Endothelial cell of umbilical vein (primary cell): ENCODE results near the gene TECTA. TPM values are rescaled to one million over a fixed set of nuclear protein-coding genes. Genes with fewer than 3 reads are reported as not detected.

Experiments used
- BruUV-seq: library from RNA; stranded (reverse); fragments of 400-500 nt; replicated peaks from 2 replicates; lab custom pipeline; 2021; lab: Mats Ljungman, UMichigan
- CTCF ChIA-PET: fragments of 300-600, 350-600 bp; sonication (Branson Sonifier 250); formaldehyde crosslinking; loops from one replicate; lab custom pipeline; 2021; ENCODE audit warnings: antibody characterized with exemption, inconsistent platforms; lab: Charles Lee
- POLR2A ChIA-PET: fragments of 300-600, 350-600 bp; sonication (Branson Sonifier 250); formaldehyde crosslinking; loops from one replicate; lab custom pipeline; 2021; ENCODE audit warnings: antibody characterized with exemption, inconsistent platforms; lab: Charles Lee
- DNase-seq: peaks from one replicate; pipeline ENCODE4 v3.0.0-alpha.2; 2011; ENCODE audit warnings: low read depth, low spot score
- FAIRE-seq: peaks from 2 replicates; lab custom pipeline; 2011; peaks lifted over from hg19 to GRCh38; lab: Jason Lieb, UNC
- H2AFZ ChIP-seq: 2 replicates; pipeline ENCODE4 v1.6.0; 2012; ENCODE audit warnings: low read depth, low read length, control low read depth, inconsistent platforms
- H3K27ac ChIP-seq: 2 replicates; pipeline ENCODE4 v1.5.1; 2011; ENCODE audit warnings: low read depth, mild to moderate bottlenecking, control low read depth, low read length, moderate library complexity; ENCODE audit not compliant: insufficient read depth
- H3K27me3 ChIP-seq, 2 experiments: 2 replicates each; pipeline versions ENCODE4 v1.6.0 to v1.6.1; 2011; ENCODE audit warnings: low read length in 2 of 2, mixed read lengths in 1 of 2; ENCODE audit not compliant: control insufficient read depth in 2 of 2, insufficient read depth in 2 of 2
- H3K36me3 ChIP-seq, 2 experiments: 2 replicates in 1 of 2; 3 replicates in 1 of 2; pipeline ENCODE4 v1.5.1; 2011; ENCODE audit warnings: low read length in 2 of 2, mild to moderate bottlenecking in 1 of 2, moderate library complexity in 1 of 2; ENCODE audit not compliant: control insufficient read depth in 2 of 2, insufficient read depth in 2 of 2; ENCODE audit errors: extremely low read depth in 1 of 2
- H3K4me1 ChIP-seq: 3 replicates; pipeline ENCODE4 v1.5.1; 2011; ENCODE audit warnings: mild to moderate bottlenecking, low read length; ENCODE audit not compliant: control insufficient read depth, insufficient read depth; ENCODE audit errors: extremely low read depth
- H3K4me2 ChIP-seq: 2 replicates; pipeline ENCODE4 v1.6.1; 2011; ENCODE audit warnings: low read length, control low read depth, mixed read lengths; ENCODE audit not compliant: insufficient read depth
- H3K4me3 ChIP-seq, 3 experiments: fragments of 200-600 bp in 1 of 3; sonication (generic), shearing (Covaris generic) in 1 of 3; replicated peaks in 1 of 3; 2 replicates each; pipeline ENCODE4 v1.5.1; 2011 to 2016; ENCODE audit warnings: control low read depth in 3 of 3, low read length in 3 of 3, mild to moderate bottlenecking in 2 of 3, inconsistent platforms in 1 of 3, low read depth in 1 of 3, moderate library complexity in 1 of 3; ENCODE audit not compliant: insufficient read depth in 1 of 3
- H3K79me2 ChIP-seq: 2 replicates; pipeline ENCODE4 v1.6.0; 2012; ENCODE audit warnings: low read length, inconsistent platforms; ENCODE audit not compliant: control insufficient read depth, insufficient read depth
- H3K9ac ChIP-seq: replicated peaks from 2 replicates; pipeline ENCODE3; 2011; ENCODE audit warnings: low read length, control low read depth; ENCODE audit not compliant: insufficient read depth; ENCODE audit errors: extremely low read depth
- H3K9me1 ChIP-seq: replicated peaks from 3 replicates; pipeline ENCODE4 v1.6.0; 2011; ENCODE audit warnings: mild to moderate bottlenecking, low read length; ENCODE audit not compliant: control insufficient read depth, insufficient read depth; ENCODE audit errors: extremely low read depth
- H3K9me3 ChIP-seq: replicated peaks from 2 replicates; pipeline ENCODE4 v1.5.1; 2012; ENCODE audit warnings: low read length, inconsistent platforms; ENCODE audit not compliant: control insufficient read depth, insufficient read depth
- H4K20me1 ChIP-seq: replicated peaks from 2 replicates; pipeline ENCODE3; 2011; ENCODE audit warnings: mild to moderate bottlenecking, low read length; ENCODE audit not compliant: control insufficient read depth, insufficient read depth; ENCODE audit errors: extremely low read depth
- EZH2 ChIP-seq: IDR thresholded peaks from 2 replicates; pipeline ENCODE4 v1.6.1; 2012; ENCODE audit warnings: borderline replicate concordance, low read depth, mild to moderate bottlenecking, moderate library complexity, low read length, inconsistent platforms; ENCODE audit not compliant: severe bottlenecking
- FOS ChIP-seq: IDR thresholded peaks from 2 replicates; pipeline ENCODE4 v1.6.1; 2011; ENCODE audit warnings: mild to moderate bottlenecking, low read length, moderate library complexity, borderline replicate concordance; ENCODE audit not compliant: insufficient read depth
- GATA2 ChIP-seq: IDR thresholded peaks from 2 replicates; pipeline ENCODE4 v1.7.0; 2011; ENCODE audit warnings: low read depth, mild to moderate bottlenecking, moderate library complexity, mixed read lengths, low read length; ENCODE audit not compliant: insufficient read length, insufficient read depth
- MYC ChIP-seq: IDR thresholded peaks from one replicate; pipeline ENCODE4 v1.6.1; 2011; ENCODE audit warnings: mild to moderate bottlenecking, low read depth, low read length
- POLR2A ChIP-seq: IDR thresholded peaks from 2 replicates; pipeline ENCODE4 v1.6.1; 2012; ENCODE audit warnings: low read depth, mild to moderate bottlenecking, control low read depth, low read length
- POLR2AphosphoS5 ChIP-seq: IDR thresholded peaks from 2 replicates; pipeline ENCODE4 v1.6.1; 2012; ENCODE audit warnings: low read depth, mild to moderate bottlenecking, control low read depth, low read length, moderate library complexity; ENCODE audit not compliant: insufficient read depth
- dilution Hi-C: fragments of 300-500 bp; cut with MboI; formaldehyde crosslinking; loops from one replicate; pipeline ENCODE4 v1.15.0; 2019; ENCODE audit warnings: low sequenced_read_pairs; ENCODE audit not compliant: extremely low pct_ligation_motif_present
- intact Hi-C: fragments of 100-400 bp; cut with micrococcal nuclease; formaldehyde crosslinking; loops from one replicate; pipeline ENCODE4 v1.10.0; 2022
- polyA plus RNA-seq, 4 experiments: library from polyadenylated mRNA; depleted of rRNA in 3 of 4; stranded (reverse) in 3 of 4; unstranded in 1 of 4; fragments of >200 nt; gene quantifications; 2 replicates each; pipeline versions ENCODE4 v1.2.1 to v1.2.3, GENCODE V29; 2011 to 2012; ENCODE audit warnings: missing spikeins in 1 of 4
- total RNA-seq: library from RNA; stranded (reverse); gene quantifications from 2 replicates; pipeline ENCODE4 v1.2.3, GENCODE V29; 2021
- TF ChIP-seq, protein P1 (sequence below): IDR thresholded peaks from 2 replicates; pipeline ENCODE4 v1.6.1; 2011; ENCODE audit not compliant: insufficient read depth, insufficient read length
- TF ChIP-seq, protein P2 (sequence below), 2 donors: IDR thresholded peaks; 1 replicate in 1 of 2; 2 replicates in 1 of 2; pipeline ENCODE4 v1.5.1; 2011; ENCODE audit warnings: low read length in 2 of 2, mild to moderate bottlenecking in 2 of 2, moderate library complexity in 2 of 2, control low read depth in 1 of 2, inconsistent platforms in 1 of 2, low read depth in 1 of 2; ENCODE audit not compliant: insufficient read depth in 1 of 2; ENCODE audit errors: extremely low read depth in 1 of 2

Gene TECTA
- total and polyA plus RNA-seq, 2 donors (not counting 3 experiments of a cell fraction or from before 2014, with no cell fraction given), result 0.44 to 0.69 TPM

GRCh38 chr11:121213362-121213893, 112.4 kb downstream of the TECTA start:
- BruUV-seq, result no TSS peak
- dilution Hi-C loops, result no loop called here
- TF ChIP-seq MYC, result no peak
- no peak for TF ChIP-seq POLR2A
- TF ChIP-seq, protein P1, sequence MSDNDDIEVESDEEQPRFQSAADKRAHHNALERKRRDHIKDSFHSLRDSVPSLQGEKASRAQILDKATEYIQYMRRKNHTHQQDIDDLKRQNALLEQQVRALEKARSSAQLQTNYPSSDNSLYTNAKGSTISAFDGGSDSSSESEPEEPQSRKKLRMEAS, result no peak
- TF ChIP-seq GATA2, result no peak
- TF ChIP-seq FOS, result no peak
- no peak for TF ChIP-seq EZH2
- TF ChIP-seq POLR2AphosphoS5, result no peak
- DNase-seq, result no peak
- POLR2A ChIA-PET, result no interaction called here
- no peak overlapping the region for H3K4me2 ChIP-seq
- no peaks in the 10 kb centered on the region for H4K20me1 ChIP-seq
- H2AFZ ChIP-seq, result no peak overlapping the region
- no peaks in the 10 kb centered on the region for H3K27me3 ChIP-seq
- CTCF ChIA-PET, result no interaction called here
- H3K79me2 ChIP-seq, result no peaks in the 10 kb centered on the region
- H3K4me3 ChIP-seq, result no peak overlapping the region
- no peaks in the 10 kb centered on the region for H3K9me3 ChIP-seq
- intact Hi-C loops, result no loop called here
- FAIRE-seq, result no peak
- no peaks in the 10 kb centered on the region for H3K4me1 ChIP-seq
- H3K9ac ChIP-seq, result no peak overlapping the region
- no peaks in the 10 kb centered on the region for H3K36me3 ChIP-seq
- H3K27ac ChIP-seq, result no peak overlapping the region
- no peaks in the 10 kb centered on the region for H3K9me1 ChIP-seq

DNA sequence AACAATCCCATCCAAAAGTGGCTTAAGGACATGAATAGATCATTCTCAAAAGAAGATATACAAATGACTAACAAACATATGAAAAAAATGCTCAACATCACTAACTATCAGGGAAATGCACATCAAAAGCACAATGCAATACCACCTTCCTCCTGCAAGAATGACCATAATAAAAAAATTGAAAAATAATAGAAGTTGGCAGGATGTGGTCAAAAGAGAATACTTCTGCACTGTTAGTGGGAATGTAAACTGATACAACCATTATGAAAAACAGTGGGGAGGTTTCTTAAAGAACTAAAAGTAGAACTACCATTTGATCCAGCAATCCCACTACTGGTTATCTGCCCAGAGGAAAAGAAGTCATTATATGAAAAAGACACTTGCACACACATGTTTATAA, 113.8 kb downstream of the TECTA start:
- POLR2A ChIA-PET, result no interaction called here
- Histone ChIP-seq H2AFZ (no peak overlapping the region), H4K20me1 (no peaks in the 10 kb centered on the region), H3K4me2 (no peak overlapping the region), H3K36me3 (no peaks in the 10 kb centered on the region), H3K79me2 (no peaks in the 10 kb centered on the region), H3K4me1 (no peaks in the 10 kb centered on the region), H3K9me3 (no peaks in the 10 kb centered on the region), H3K9ac (no peak overlapping the region), H3K27me3 (no peaks in the 10 kb centered on the region), H3K27ac (no peak overlapping the region), H3K9me1 (no peaks in the 10 kb centered on the region), H3K4me3 (no peak overlapping the region)
- CTCF ChIA-PET, result no interaction called here
- no peak for FAIRE-seq
- DNase-seq, result no peak
- BruUV-seq, result no TSS peak
- TF ChIP-seq FOS, result no peak
- TF ChIP-seq, protein P2, sequence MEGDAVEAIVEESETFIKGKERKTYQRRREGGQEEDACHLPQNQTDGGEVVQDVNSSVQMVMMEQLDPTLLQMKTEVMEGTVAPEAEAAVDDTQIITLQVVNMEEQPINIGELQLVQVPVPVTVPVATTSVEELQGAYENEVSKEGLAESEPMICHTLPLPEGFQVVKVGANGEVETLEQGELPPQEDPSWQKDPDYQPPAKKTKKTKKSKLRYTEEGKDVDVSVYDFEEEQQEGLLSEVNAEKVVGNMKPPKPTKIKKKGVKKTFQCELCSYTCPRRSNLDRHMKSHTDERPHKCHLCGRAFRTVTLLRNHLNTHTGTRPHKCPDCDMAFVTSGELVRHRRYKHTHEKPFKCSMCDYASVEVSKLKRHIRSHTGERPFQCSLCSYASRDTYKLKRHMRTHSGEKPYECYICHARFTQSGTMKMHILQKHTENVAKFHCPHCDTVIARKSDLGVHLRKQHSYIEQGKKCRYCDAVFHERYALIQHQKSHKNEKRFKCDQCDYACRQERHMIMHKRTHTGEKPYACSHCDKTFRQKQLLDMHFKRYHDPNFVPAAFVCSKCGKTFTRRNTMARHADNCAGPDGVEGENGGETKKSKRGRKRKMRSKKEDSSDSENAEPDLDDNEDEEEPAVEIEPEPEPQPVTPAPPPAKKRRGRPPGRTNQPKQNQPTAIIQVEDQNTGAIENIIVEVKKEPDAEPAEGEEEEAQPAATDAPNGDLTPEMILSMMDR (IDR thresholded peaks at IDR 0.05; ENCODE audit: extremely low read depth in 1 of 2, insufficient read depth in 1 of 2, low read depth in 1 of 2, low read length in 2 of 2), result no peak
- TF ChIP-seq, protein P1, result no peak
- intact Hi-C loops, result no loop called here
- dilution Hi-C loops, result no loop called here
